ENCODE measurements around the gene CDH4. TPM values are rescaled to one million over a fixed set of nuclear protein-coding genes. Genes with fewer than 3 reads are reported as not detected.

CDH4 gene
- total and polyA plus RNA-seq, 12 donors, result 0.04 to 0.25 (median 0.08) TPM; not detected in 5

DNA sequence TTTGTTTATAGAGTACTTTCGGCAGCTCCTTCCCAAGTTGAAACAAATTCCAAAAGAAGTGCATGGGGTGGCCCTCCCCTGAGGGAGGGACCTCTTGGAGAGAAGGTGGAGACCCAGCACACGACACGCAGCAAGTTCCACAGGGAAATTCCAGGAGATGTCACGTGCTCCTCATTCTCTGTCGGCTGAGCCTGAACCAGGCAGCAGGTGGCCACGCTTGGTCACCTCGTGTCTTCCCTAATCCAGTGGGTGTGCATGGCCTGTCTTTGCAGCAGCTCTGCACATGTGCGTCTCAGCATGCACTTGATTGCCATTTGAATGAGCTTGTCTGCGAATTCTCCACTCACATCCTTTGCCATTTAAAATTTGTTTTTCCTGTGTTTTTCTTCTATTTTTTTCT is 357.4 kb downstream of the CDH4 start:
- 70 to 74% methylated on average over 9 of the region's 9 CpGs for WGBS, 2 donors
- no peak for DNase-seq
- no peak overlapping the region for H3K4me3 ChIP-seq
- no peaks in the 10 kb centered on the region for H3K4me1 ChIP-seq
- peaks cover 0 to 13% (median 0%) of the 10 kb centered on the region in 11 donors for H3K9me3 ChIP-seq
- H3K27me3 ChIP-seq, result peaks cover 0 to 20% (median 3%) of the 10 kb centered on the region in 7 donors
- TF ChIP-seq, protein P1, sequence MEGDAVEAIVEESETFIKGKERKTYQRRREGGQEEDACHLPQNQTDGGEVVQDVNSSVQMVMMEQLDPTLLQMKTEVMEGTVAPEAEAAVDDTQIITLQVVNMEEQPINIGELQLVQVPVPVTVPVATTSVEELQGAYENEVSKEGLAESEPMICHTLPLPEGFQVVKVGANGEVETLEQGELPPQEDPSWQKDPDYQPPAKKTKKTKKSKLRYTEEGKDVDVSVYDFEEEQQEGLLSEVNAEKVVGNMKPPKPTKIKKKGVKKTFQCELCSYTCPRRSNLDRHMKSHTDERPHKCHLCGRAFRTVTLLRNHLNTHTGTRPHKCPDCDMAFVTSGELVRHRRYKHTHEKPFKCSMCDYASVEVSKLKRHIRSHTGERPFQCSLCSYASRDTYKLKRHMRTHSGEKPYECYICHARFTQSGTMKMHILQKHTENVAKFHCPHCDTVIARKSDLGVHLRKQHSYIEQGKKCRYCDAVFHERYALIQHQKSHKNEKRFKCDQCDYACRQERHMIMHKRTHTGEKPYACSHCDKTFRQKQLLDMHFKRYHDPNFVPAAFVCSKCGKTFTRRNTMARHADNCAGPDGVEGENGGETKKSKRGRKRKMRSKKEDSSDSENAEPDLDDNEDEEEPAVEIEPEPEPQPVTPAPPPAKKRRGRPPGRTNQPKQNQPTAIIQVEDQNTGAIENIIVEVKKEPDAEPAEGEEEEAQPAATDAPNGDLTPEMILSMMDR (IDR thresholded peaks at IDR 0.05), result no peak
- H3K27ac ChIP-seq, result no peak overlapping the region
- intact Hi-C loops (cut with DNase I), result no loop called here
- no peak for ATAC-seq
- H3K36me3 ChIP-seq, result no peaks in the 10 kb centered on the region

DNA sequence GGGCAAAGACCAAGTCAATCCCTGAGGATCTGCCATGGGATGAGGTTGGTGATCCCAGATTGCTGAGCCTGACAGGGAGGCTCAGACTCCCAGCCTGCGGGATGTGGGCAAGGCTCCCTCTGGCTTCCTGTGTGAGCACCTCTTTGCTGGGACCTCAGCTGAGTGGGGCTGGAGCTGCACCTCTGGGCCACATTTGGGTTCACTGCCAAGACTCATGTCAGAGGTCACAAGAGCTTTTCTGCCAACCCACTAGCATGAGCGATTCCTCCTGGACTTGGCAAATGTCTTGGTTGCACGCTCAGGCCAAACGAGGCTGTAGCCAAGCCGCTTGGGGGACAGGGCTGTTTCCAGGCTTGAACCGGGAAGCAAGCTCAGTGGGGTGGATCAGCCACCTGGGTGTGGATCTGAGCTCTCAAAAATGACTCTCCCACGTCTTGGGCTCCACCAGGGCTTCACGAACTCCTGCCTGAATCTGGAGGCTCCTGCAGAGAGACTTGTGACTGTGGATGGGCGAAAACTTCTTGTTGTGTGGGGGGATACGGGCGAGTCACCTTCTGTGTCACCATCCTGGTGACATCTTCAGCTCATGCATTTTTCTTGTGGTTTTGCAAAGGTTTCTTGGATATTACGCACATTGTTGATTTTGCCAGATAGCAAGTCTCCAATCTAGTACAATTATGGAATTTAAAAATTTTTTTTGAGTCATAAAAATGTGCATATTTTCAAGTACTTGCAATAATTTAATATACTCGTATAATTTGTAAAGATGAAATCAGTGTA is 359.5 kb downstream of the CDH4 start:
- intact Hi-C loops (cut with DNase I), result no loop called here
- Histone ChIP-seq H3K4me1 (no peaks in the 10 kb centered on the region), H3K27me3 (peaks cover 0 to 17% (median 0%) of the 10 kb centered on the region in 7 donors), H3K9me3 (peaks cover 0 to 13% (median 0%) of the 10 kb centered on the region in 11 donors), H3K27ac (no peak overlapping the region), H3K4me3 (no peak overlapping the region), H3K36me3 (no peaks in the 10 kb centered on the region)
- DNase-seq, result no peak
- no peak for ATAC-seq
- TF ChIP-seq, protein P1 (IDR thresholded peaks at IDR 0.05), result no peak
- WGBS, 2 donors, result 67 to 75% methylated on average over 13 of the region's 13 CpGs

DNA sequence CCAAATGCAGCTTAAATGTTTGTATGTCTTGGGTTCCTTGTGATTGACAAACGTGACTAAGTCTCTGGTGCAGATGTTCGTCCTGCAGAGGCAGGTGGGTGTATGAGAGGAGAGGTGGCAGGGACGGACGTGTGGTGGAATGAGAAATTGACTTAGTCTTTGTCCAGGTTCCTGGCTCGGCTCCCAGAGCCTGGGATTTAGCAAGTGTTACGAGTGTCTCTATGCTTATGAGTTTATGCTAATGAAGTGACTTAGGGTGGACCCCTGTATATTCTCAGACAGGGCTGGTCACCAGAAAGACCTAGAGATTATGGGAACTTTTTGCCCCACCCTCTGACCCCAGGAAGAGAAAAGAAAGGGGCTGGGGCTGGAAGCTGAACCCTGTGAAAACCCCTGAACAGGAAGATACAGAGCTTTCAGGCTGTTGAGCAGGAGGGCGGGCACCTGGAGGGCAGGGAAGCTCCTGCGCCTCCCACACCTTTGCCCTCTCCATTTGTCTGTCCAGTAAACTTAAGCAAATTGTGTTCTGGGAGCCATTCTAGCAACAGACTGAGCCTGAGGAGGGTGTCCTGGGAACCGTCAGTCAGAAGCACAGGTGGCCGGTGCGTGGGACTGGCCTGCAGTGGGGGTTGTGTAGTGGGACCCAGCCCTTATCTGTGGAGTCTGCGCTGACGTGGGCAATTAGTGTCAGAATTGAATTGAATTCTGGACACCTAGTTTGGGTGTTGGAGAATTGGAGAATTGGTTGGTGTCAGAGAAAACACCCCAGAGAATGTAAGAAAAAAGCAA is 362.1 kb downstream of the CDH4 start:
- 67% methylated on average over 13 of the region's 13 CpGs for WGBS, 2 donors
- H3K36me3 ChIP-seq, result no peaks in the 10 kb centered on the region
- TF ChIP-seq, protein P1 (IDR thresholded peaks at IDR 0.05), result no peak
- intact Hi-C loops (cut with DNase I), result no loop called here
- DNase-seq (no peak), ATAC-seq (no peak)
- peaks cover 0 to 21% (median 0%) of the 10 kb centered on the region in 7 donors for H3K27me3 ChIP-seq
- H3K4me3 ChIP-seq, result no peak overlapping the region
- no peak overlapping the region for H3K27ac ChIP-seq
- H3K4me1 ChIP-seq, result no peaks in the 10 kb centered on the region
- peaks cover 0 to 15% (median 0%) of the 10 kb centered on the region in 11 donors for H3K9me3 ChIP-seq

DNA sequence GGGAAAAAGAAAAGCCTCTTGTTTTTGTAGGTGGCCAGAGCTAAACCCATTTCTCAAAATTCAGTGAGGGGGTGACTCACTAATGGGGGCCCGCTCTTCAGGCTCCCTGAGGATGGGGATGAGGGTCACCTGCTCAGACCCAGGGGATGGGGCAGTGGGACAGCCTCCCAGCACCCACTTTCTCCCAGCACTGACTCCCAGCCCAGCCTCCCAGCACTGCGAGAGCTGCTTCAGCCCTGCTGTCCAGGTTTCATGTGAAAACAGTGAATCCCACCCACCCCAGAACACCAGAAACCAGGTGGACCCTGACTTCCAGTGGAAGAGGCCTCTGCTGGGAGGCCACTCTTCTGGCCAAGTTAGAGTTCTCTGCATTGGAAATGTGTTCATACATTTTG is 362.6 kb downstream of the CDH4 start:
- TF ChIP-seq, protein P1 (IDR thresholded peaks at IDR 0.05), result no peak
- Histone ChIP-seq H3K4me1 (no peaks in the 10 kb centered on the region), H3K27me3 (peaks cover 0 to 21% (median 0%) of the 10 kb centered on the region in 7 donors), H3K9me3 (peaks cover 0 to 15% (median 0%) of the 10 kb centered on the region in 11 donors), H3K27ac (no peak overlapping the region), H3K4me3 (no peak overlapping the region), H3K36me3 (no peaks in the 10 kb centered on the region)
- intact Hi-C loops (cut with DNase I), result no loop called here
- 67 to 82% methylated on average over 2 of the region's 2 CpGs for WGBS, 2 donors
- DNase-seq, result no peak
- no peak for ATAC-seq

Data from heart right ventricle (tissue), 16 donors.